ENCODE results near the gene CNTNAP2. TPM values are rescaled to one million over a fixed set of nuclear protein-coding genes. Genes with fewer than 3 reads are reported as not detected.
"Not testable (repeated sequence)": the region's sequence is repeated elsewhere in the genome, so short reads cannot be mapped to it uniquely, and the experiment has no call there.

Gene CNTNAP2
- total RNA-seq, 2 experiments from 2014 or later, result not detected

GRCh38 chr7:148050492-148051158 is 1934.0 kb downstream of the CNTNAP2 start:
- Mint-ChIP-seq H3K27me3 (no peaks in the 10 kb centered on the region), H3K9me3 (no peaks in the 10 kb centered on the region), H3K27ac (no peak overlapping the region), H3K36me3 (no peaks in the 10 kb centered on the region), H3K4me1 (no peaks in the 10 kb centered on the region), H3K4me3 (no peak overlapping the region)
- POLR2A ChIA-PET, result no interaction called here
- no peak for DNase-seq
- ATAC-seq (ENCODE audit: low read depth), result no peak

- Mint-ChIP-seq H3K27me3 (no peaks in the 10 kb centered on the region), H3K9me3 (no peaks in the 10 kb centered on the region), H3K36me3 (no peaks in the 10 kb centered on the region), H3K4me1 (no peaks in the 10 kb centered on the region), H3K27ac (no peak overlapping the region), H3K4me3 (no peak overlapping the region)
- POLR2A ChIA-PET, result no interaction called here
- ATAC-seq (ENCODE audit: low read depth) (no peak), DNase-seq (no peak)
Measured at GRCh38 chr7:148056406-148056805, 1939.8 kb downstream of the CNTNAP2 start.

DNA sequence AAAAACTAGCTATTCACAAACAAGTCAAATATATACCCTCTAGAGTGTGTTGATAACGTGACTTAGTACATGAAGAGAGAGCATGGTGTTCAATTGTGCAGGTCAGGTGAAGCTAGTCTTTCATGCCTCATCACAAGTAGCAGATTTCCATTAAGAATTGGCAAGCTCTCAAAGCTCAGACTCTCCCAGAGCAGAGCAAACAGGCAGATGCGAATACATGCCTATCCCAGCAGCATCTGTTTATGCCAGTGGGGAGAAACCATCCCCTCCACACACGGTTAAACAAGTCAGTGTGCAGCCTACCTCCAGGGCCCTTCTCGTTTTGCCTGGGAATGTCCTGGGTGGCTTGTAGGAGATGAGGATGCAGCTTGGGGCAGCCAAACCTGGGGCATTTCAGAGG is 1941.5 kb downstream of the CNTNAP2 start:
- Mint-ChIP-seq H3K4me3 (no peak overlapping the region), H3K4me1 (no peaks in the 10 kb centered on the region), H3K27me3 (peaks cover 2% of the 10 kb centered on the region), H3K36me3 (no peaks in the 10 kb centered on the region), H3K9me3 (no peaks in the 10 kb centered on the region), H3K27ac (no peak overlapping the region)
- DNase-seq (no peak), ATAC-seq (ENCODE audit: low read depth) (no peak)
- POLR2A ChIA-PET, result no interaction called here

- peaks cover 2% of the 10 kb centered on the region for H3K27me3 Mint-ChIP-seq
- no peak overlapping the region for H3K27ac Mint-ChIP-seq
- H3K9me3 Mint-ChIP-seq, result no peaks in the 10 kb centered on the region
- POLR2A ChIA-PET, result no interaction called here
- ATAC-seq (ENCODE audit: low read depth) (no peak), DNase-seq (no peak)
- no peaks in the 10 kb centered on the region for H3K36me3 Mint-ChIP-seq
- H3K4me1 Mint-ChIP-seq, result no peaks in the 10 kb centered on the region
- H3K4me3 Mint-ChIP-seq, result no peak overlapping the region
Measured at GRCh38 chr7:148058753-148059152, 1942.2 kb downstream of the CNTNAP2 start.

DNA sequence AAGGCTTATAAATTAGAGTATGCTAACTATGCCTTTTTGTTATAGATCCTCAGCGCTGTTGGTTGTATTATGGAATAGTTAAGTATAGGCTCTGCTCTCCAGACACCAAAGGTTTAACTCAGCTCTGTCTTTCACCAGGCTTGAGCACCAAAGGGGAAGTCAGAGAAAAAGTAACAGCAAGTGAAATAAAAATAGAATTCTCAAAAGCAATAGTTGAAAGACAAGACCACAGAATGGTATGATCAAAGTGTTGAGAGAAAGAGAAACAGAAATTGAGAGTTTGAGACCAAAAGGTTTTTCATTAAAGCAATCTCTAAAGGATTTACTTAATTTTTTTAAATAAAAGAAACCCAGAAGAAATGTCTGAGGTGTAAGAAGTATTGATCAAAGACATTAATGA is 1944.1 kb downstream of the CNTNAP2 start:
- Mint-ChIP-seq H3K9me3 (no peaks in the 10 kb centered on the region), H3K4me1 (no peaks in the 10 kb centered on the region), H3K27ac (no peak overlapping the region), H3K27me3 (peaks cover 2% of the 10 kb centered on the region), H3K4me3 (no peak overlapping the region), H3K36me3 (no peaks in the 10 kb centered on the region)
- POLR2A ChIA-PET, result no interaction called here
- ATAC-seq (ENCODE audit: low read depth), result no peak
- DNase-seq, result no peak

DNA sequence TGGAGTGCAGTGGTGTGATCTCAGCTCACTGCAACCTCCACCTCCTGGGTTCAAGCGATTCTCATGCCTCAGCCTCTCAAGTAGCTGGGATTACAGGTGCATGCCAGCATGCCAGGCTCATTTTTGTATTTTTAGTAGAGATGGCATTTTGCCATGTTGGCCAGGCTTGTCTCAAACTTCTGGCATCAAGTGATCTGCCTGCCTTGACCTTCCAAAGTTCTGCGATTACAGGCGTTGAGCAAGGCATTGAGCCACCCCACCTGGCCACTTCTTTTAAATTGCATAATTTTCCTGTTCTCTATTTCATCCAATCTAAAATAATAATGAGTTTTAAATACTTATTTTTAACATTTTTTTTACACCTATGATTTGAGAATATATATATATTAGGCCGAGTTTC is 1961.5 kb downstream of the CNTNAP2 start:
- H3K27ac Mint-ChIP-seq; H3K4me3 Mint-ChIP-seq; ATAC-seq (ENCODE audit: low read depth); POLR2A ChIA-PET; DNase-seq; H3K9me3 Mint-ChIP-seq; H3K4me1 Mint-ChIP-seq; H3K27me3 Mint-ChIP-seq; H3K36me3 Mint-ChIP-seq: not testable (repeated sequence)

GRCh38 chr7:148079206-148080080 is 1962.8 kb downstream of the CNTNAP2 start:
- POLR2A ChIA-PET, result no interaction called here

GRCh38 chr7:148083448-148083847 is 1966.8 kb downstream of the CNTNAP2 start:
- Mint-ChIP-seq H3K36me3 (no peaks in the 10 kb centered on the region), H3K4me3 (no peak overlapping the region), H3K27me3 (peaks cover 2% of the 10 kb centered on the region), H3K9me3 (no peaks in the 10 kb centered on the region), H3K27ac (no peak overlapping the region), H3K4me1 (no peaks in the 10 kb centered on the region)
- DNase-seq (no peak), ATAC-seq (ENCODE audit: low read depth) (no peak)
- POLR2A ChIA-PET, result no interaction called here

More at GRCh38 chr7:148079206-148080080, 1962.8 kb downstream of the CNTNAP2 start:
- H3K27me3 Mint-ChIP-seq, result peaks cover 2% of the 10 kb centered on the region
- no peak overlapping the region for H3K4me3 Mint-ChIP-seq
- no peaks in the 10 kb centered on the region for H3K4me1 Mint-ChIP-seq
- H3K9me3 Mint-ChIP-seq, result no peaks in the 10 kb centered on the region
- no peaks in the 10 kb centered on the region for H3K36me3 Mint-ChIP-seq
- no peak overlapping the region for H3K27ac Mint-ChIP-seq
- DNase-seq, result no peak
- no peak for ATAC-seq (ENCODE audit: low read depth)

DNA sequence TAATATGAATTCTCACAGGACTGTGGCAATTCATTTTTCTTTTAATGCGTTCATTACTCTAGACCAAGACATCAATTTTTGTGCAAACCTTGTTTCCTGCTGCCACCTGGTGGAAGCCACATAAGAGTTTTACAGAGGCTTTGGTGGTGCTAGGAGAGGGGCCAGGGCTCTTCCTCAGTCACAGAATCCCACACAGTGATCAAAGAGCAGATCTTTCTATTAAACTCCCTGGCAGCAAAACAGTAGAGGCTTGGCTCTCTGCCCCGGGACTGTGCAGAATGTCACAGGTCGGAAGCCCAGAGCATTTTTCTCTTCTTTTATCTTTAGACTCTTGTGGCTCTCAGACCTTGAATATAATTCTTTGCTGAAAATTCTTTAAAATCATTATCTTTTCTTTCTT is 1967.5 kb downstream of the CNTNAP2 start:
- ATAC-seq (ENCODE audit: low read depth) (no peak), DNase-seq (no peak)
- no peak overlapping the region for H3K4me3 Mint-ChIP-seq
- no peaks in the 10 kb centered on the region for H3K4me1 Mint-ChIP-seq
- POLR2A ChIA-PET, result no interaction called here
- H3K27me3 Mint-ChIP-seq, result peaks cover 2% of the 10 kb centered on the region
- no peaks in the 10 kb centered on the region for H3K36me3 Mint-ChIP-seq
- H3K27ac Mint-ChIP-seq, result no peak overlapping the region
- no peaks in the 10 kb centered on the region for H3K9me3 Mint-ChIP-seq

- ATAC-seq (ENCODE audit: low read depth), result no peak
- Mint-ChIP-seq H3K27ac (no peak overlapping the region), H3K36me3 (no peaks in the 10 kb centered on the region), H3K4me3 (no peak overlapping the region), H3K4me1 (no peaks in the 10 kb centered on the region), H3K9me3 (no peaks in the 10 kb centered on the region), H3K27me3 (no peaks in the 10 kb centered on the region)
- no peak for DNase-seq
- POLR2A ChIA-PET, result no interaction called here
Measured at GRCh38 chr7:148091882-148092281, 1975.3 kb downstream of the CNTNAP2 start.

DNA sequence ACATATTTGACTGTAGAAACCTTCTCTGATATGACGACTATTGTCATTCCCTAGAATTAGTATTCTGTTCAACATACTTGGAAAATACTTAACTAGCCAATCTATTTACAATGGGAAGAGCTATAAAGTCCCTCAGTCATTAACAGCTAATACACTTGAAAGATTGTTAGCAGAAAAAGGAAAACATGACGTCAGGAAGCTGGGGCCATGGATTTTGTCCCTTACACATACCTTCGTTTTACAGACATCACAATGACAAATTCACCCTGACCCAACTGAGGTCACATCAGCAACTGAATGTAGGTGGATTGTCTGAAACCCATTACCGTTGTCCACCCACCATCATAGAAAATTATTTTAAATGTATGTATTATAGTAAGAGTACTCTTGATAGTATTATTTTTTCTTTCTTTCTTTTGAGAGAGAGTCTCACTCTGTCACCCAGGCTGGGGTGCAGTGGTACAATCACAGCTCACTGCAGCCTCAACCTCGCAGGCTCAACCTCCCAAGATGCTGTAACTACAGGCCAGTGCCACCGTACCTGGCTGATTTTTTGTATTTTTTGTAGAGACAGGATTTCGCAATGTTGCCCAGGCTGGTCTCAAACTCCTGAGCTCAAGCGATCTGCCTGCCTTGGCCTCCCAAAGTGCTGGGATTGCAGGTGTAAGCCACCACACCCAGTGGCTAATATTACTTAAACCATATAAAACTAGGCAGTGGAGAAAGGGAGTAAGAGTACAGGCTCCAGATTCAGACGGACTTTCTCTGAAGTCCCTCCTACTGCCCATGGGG is 1977.0 kb downstream of the CNTNAP2 start:
- H3K4me3 Mint-ChIP-seq, result no peak overlapping the region
- no peaks in the 10 kb centered on the region for H3K9me3 Mint-ChIP-seq
- H3K4me1 Mint-ChIP-seq, result no peaks in the 10 kb centered on the region
- H3K36me3 Mint-ChIP-seq, result no peaks in the 10 kb centered on the region
- no peaks in the 10 kb centered on the region for H3K27me3 Mint-ChIP-seq
- ATAC-seq (ENCODE audit: low read depth) (no peak), DNase-seq (no peak)
- POLR2A ChIA-PET, result no interaction called here
- H3K27ac Mint-ChIP-seq, result no peak overlapping the region

- Mint-ChIP-seq H3K4me3 (no peak overlapping the region), H3K27ac (no peak overlapping the region), H3K9me3 (no peaks in the 10 kb centered on the region), H3K4me1 (no peaks in the 10 kb centered on the region), H3K27me3 (no peaks in the 10 kb centered on the region), H3K36me3 (no peaks in the 10 kb centered on the region)
- POLR2A ChIA-PET, result no interaction called here
- no peak for DNase-seq
- ATAC-seq (ENCODE audit: low read depth), result no peak
Measured at GRCh38 chr7:148095066-148095465, 1978.5 kb downstream of the CNTNAP2 start.

DNA sequence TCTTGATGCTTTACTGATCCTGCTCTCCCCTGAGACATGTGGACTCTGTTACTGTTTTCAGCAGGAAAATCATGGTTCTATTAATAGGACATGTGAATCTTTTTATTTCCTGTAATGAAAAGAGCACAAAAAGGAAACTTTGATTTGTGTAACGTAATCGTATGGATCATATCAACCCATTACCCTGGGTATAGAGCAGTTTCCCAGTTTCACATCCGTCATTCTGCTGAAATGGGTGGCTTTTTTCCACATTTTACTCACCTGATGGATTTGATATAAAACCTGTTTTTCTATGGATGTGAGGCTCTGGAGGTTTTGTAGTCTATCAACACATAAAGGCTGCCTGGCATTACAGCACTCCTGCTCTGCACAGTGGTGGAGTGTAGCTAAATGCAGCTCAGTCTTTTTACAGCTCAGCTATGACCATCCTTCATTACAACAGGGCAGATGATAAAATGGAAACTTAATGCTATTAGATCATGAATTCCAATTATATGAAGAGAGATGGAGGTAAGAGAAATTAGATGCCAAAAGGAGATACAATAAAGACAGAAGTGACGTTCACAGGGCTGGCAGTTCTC is 1987.6 kb downstream of the CNTNAP2 start:
- H3K27me3 Mint-ChIP-seq, result no peaks in the 10 kb centered on the region
- H3K27ac Mint-ChIP-seq, result no peak overlapping the region
- no peak for ATAC-seq (ENCODE audit: low read depth)
- POLR2A ChIA-PET, result no interaction called here
- no peaks in the 10 kb centered on the region for H3K36me3 Mint-ChIP-seq
- H3K9me3 Mint-ChIP-seq, result peaks cover 3% of the 10 kb centered on the region
- no peak overlapping the region for H3K4me3 Mint-ChIP-seq
- H3K4me1 Mint-ChIP-seq, result no peaks in the 10 kb centered on the region
- no peak for DNase-seq
